Thymus (tissue), 11 donors: ENCODE results near the gene SLC25A5. TPM values are rescaled to one million over a fixed set of nuclear protein-coding genes. Genes with fewer than 3 reads are reported as not detected.
"Not testable (repeated sequence)": the region's sequence is repeated elsewhere in the genome, so short reads cannot be mapped to it uniquely, and the experiment has no call there.

Experiments
- DNase-seq, 9 donors: peaks; one replicate each; pipeline ENCODE4 v3.0.0-alpha.2; 2013; ENCODE audit warnings: low spot score in 9 of 9, low read depth in 6 of 9, missing footprints in 1 of 9
- H3K27ac ChIP-seq, 2 donors: one replicate each; pipeline ENCODE4 v1.5.1; 2013; ENCODE audit warnings: control low read depth in 1 of 2, low read depth in 1 of 2, low read length in 1 of 2, mild to moderate bottlenecking in 1 of 2, moderate library complexity in 1 of 2
- H3K27me3 ChIP-seq, 2 donors: one replicate each; pipeline ENCODE4 v1.5.1; 2013; ENCODE audit warnings: low read length in 1 of 2; ENCODE audit not compliant: control insufficient read depth in 2 of 2, insufficient read depth in 1 of 2
- H3K36me3 ChIP-seq, 2 donors: one replicate each; pipeline ENCODE4 v1.5.1; 2013; ENCODE audit warnings: low read length in 1 of 2, mild to moderate bottlenecking in 1 of 2, moderate library complexity in 1 of 2; ENCODE audit not compliant: control insufficient read depth in 2 of 2, insufficient read depth in 2 of 2
- H3K4me1 ChIP-seq, 2 donors: one replicate each; pipeline ENCODE4 v1.5.1; 2013; ENCODE audit warnings: low read length in 2 of 2; ENCODE audit not compliant: control insufficient read depth in 2 of 2, insufficient read depth in 2 of 2
- H3K4me3 ChIP-seq, 2 donors: one replicate each; pipeline ENCODE4 v1.5.1; 2013; ENCODE audit warnings: low read length in 2 of 2, control low read depth in 1 of 2, mild to moderate bottlenecking in 1 of 2
- H3K9me3 ChIP-seq, 2 donors: one replicate each; pipeline ENCODE4 v1.5.1; 2013; ENCODE audit warnings: low read length in 1 of 2, mild to moderate bottlenecking in 1 of 2; ENCODE audit not compliant: control insufficient read depth in 2 of 2, insufficient read depth in 1 of 2
- WGBS: extraction: QIAGEN DNeasy Blood & Tissue Kit; methylation state at CpG from one replicate; pipeline ENCODE4 v1.1.7; 2013; 5-methylcytosine and 5-hydroxymethylcytosine counted together
- polyA plus RNA-seq: library from polyadenylated mRNA; stranded (reverse); fragments of 200-250 nt; gene quantifications from one replicate; pipeline ENCODE4 v1.2.3, GENCODE V29; 2013
- total RNA-seq: library from RNA; stranded (reverse); fragments of 120-200 nt; gene quantifications from one replicate; pipeline ENCODE4 v1.2.4, GENCODE V29; 2013
- donor health status: healthy.

Gene SLC25A5
- total and polyA plus RNA-seq, 2 donors = 237 to 279 TPM

DNA sequence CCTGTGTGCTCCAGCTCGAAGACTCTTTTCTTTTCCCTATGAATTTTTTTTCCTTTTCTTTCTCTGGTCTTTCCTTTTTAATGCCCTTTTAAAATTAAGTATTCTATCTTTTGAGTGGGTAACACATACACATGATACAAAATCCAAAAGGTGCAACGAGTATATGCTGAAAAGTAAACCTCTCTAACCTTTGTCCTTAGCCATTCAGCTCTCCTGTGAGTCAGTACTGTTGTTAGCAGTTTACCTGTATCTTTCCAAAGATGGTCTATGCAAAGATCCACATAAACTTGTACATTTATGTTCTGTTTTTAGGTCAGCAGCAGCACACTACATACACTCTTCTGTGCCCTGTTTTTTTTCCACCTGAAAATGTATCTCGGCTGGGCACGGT is 40.5 kb upstream of the SLC25A5 start:
- peak overlapping the region in 1 of 2 donors; percentile 86 for H3K27ac ChIP-seq
- peaks cover 7 to 24% of the 10 kb centered on the region in 2 donors for H3K4me1 ChIP-seq
- no peaks in the 10 kb centered on the region for H3K9me3 ChIP-seq
- no peak overlapping the region for H3K4me3 ChIP-seq
- no peaks in the 10 kb centered on the region for H3K36me3 ChIP-seq
- no peaks in the 10 kb centered on the region for H3K27me3 ChIP-seq
- WGBS = 53% methylated on average over 4 of the region's 4 CpGs
- no peak for DNase-seq

DNA sequence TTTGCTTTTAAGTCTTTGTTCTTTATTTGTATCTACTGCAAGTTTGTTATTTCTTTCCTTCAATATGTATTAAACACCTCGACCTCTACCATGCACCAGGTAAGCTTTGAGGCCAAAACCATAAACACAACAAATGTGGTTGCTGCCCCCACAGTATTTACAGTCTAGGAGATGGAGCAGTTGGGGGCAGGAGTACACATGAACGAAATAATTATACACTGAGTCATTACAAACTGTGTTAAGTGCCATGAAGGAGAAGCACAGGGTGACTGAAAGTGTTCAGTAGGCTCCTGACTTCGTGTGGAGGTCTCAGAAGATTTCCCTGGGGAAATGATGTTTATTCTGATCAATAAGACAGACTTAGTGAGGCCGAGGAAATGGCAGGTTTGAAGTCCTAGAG is 38.8 kb upstream of the SLC25A5 start:
- no peaks in the 10 kb centered on the region for H3K36me3 ChIP-seq
- DNase-seq = no peak
- no peaks in the 10 kb centered on the region for H3K27me3 ChIP-seq
- peaks cover 7 to 24% of the 10 kb centered on the region in 2 donors for H3K4me1 ChIP-seq
- no peaks in the 10 kb centered on the region for H3K9me3 ChIP-seq
- no peak overlapping the region for H3K27ac ChIP-seq
- H3K4me3 ChIP-seq = no peak overlapping the region
- WGBS = 69% methylated on average over 4 of the region's 4 CpGs

DNA sequence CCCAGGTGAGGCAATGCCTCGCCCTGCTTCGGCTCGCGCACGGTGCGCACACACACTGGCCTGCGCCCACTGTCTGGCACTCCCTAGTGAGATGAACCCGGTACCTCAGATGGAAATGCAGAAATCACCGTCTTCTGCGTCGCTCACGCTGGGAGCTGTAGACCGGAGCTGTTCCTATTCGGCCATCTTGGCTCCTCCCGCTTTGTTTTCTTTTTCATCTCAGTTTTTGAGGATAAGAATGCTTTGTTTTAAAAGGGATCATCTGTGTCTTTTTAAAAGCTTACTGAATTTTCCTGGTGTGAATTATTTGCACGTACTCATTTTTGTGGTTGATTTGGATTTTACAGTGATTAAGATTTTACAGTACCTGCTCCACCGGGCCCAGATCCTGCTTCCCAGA is 26.9 kb upstream of the SLC25A5 start:
- not testable (repeated sequence) for H3K27ac ChIP-seq, H3K9me3 ChIP-seq, H3K27me3 ChIP-seq, H3K36me3 ChIP-seq, H3K4me3 ChIP-seq, DNase-seq, H3K4me1 ChIP-seq
- WGBS = 99% methylated on average over 9 of the region's 17 CpGs

DNA sequence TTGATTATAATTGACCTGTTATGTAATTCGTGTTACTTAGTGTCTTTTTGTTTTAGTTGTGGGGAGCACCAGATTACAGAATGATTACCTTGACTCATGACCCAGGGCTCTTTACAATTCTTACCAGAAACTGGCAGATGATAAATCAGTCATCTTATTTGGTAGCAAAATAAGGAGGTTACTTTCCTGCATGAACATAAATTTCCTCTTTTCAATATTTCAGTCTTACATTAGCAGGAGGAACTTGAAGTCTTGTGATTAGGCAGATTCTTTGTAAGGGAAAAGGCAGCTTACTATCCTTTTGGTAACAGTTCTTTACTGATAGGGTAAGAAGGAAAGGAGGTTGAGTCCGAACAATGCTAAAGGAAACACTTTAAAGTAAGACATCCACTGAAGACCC is 26.0 kb upstream of the SLC25A5 start:
- H3K9me3 ChIP-seq = no peaks in the 10 kb centered on the region
- no peak overlapping the region for H3K27ac ChIP-seq
- H3K27me3 ChIP-seq = no peaks in the 10 kb centered on the region
- H3K4me3 ChIP-seq = no peak overlapping the region
- WGBS = 44% methylated on average over 2 of the region's 2 CpGs
- no peaks in the 10 kb centered on the region for H3K36me3 ChIP-seq
- no peaks in the 10 kb centered on the region for H3K4me1 ChIP-seq
- no peak for DNase-seq

DNA sequence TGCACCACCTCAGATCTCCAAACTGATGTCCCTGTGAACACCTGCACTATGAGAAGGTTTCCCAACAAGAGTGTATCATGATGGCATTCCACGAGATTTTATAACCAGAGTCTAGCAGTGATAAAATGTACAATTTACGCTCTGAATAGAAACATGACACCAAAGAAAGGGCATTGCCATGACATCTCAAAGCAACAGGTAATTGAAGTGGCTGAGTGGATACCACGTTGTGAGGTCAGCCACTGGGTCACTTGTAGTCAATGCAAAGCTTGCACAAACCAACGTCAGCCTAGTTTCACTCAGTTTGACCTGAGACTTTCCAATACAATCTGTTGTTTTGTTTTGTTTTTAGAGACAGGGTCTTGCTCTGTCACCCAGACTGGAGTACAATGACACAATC is 15.0 kb upstream of the SLC25A5 start:
- WGBS = 88% methylated on average over 4 of the region's 4 CpGs
- no peak for DNase-seq
- no peak overlapping the region for H3K4me3 ChIP-seq

DNA sequence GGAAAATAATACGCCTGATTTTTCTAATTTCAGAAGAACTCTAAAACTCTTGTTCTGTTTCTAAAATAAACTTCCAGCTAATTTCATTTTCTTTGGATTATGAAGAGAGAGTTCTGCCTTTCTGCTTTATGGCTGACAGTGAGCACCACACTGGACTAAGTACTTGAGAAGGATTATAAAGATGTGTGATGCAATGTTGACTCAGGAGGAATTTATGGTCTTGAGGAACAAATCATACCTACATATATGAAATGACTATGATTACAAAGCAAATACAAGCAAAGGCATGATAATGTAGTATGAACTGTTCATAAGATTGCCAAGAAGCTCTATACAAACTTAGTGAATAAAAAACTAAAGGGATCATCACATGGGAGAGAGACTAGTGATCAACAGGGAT is 13.0 kb upstream of the SLC25A5 start:
- H3K9me3 ChIP-seq = no peaks in the 10 kb centered on the region
- DNase-seq = no peak
- H3K27me3 ChIP-seq = no peaks in the 10 kb centered on the region
- H3K4me1 ChIP-seq = no peaks in the 10 kb centered on the region
- no peak overlapping the region for H3K27ac ChIP-seq
- no peak overlapping the region for H3K4me3 ChIP-seq
- no peaks in the 10 kb centered on the region for H3K36me3 ChIP-seq
- WGBS = 98% methylated on average over 1 of the region's 1 CpG

More for the DNA sequence above, 15.0 kb upstream of the SLC25A5 start:
- Histone ChIP-seq H3K27me3 (no peaks in the 10 kb centered on the region), H3K36me3 (no peaks in the 10 kb centered on the region), H3K9me3 (no peaks in the 10 kb centered on the region), H3K27ac (no peak overlapping the region), H3K4me1 (no peaks in the 10 kb centered on the region)

DNA sequence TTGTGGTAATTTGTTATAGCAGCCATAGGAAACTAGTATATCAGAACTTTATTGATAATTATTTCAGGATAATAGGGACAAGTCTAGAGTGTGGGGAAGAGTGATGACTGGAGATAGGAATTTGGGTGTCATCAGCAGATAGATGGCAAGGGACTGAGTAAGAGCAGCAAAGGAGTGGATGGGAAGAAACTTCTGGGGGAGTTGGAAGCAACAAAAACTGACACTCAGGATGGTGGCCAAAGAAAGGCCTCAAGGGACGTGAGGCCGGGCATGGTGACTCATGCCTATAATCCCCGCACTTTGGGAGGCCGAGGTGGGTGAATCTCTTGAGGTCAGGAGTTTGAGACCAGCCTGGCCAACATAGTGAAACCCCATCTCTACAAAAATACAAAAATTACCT is 9.1 kb upstream of the SLC25A5 start:
- DNase-seq = no peak
- WGBS = 98% methylated on average over 4 of the region's 4 CpGs
- Histone ChIP-seq H3K36me3 (no peaks in the 10 kb centered on the region), H3K27ac (no peak overlapping the region), H3K9me3 (no peaks in the 10 kb centered on the region), H3K4me3 (no peak overlapping the region), H3K4me1 (no peaks in the 10 kb centered on the region), H3K27me3 (no peaks in the 10 kb centered on the region)

DNA sequence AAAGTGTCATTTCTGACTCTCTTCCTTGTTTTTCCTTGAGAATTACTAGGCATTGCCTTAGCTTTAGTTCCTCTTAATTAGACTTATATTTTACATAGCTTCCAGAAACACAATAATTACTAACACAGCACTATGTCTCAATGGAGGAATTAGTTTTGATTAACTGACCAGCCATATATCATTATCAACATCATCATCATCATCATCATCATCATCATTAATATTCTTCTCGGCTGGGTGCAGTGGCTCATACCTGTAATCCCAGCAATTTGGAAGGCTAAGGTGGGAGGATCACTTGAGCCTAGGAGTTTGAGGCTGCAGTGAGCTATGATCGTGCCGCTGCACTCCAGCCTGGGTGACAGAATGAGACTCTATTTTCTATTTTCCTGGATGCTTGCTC is 2.7 kb upstream of the SLC25A5 start:
- Histone ChIP-seq H3K9me3 (no peaks in the 10 kb centered on the region), H3K36me3 (peaks cover 6 to 12% of the 10 kb centered on the region in 2 donors), H3K4me1 (peaks cover 0 to 6% of the 10 kb centered on the region in 2 donors), H3K27me3 (no peaks in the 10 kb centered on the region), H3K27ac (no peak overlapping the region), H3K4me3 (no peak overlapping the region)
- WGBS = 100% methylated on average over 3 of the region's 3 CpGs
- DNase-seq = no peak

DNA sequence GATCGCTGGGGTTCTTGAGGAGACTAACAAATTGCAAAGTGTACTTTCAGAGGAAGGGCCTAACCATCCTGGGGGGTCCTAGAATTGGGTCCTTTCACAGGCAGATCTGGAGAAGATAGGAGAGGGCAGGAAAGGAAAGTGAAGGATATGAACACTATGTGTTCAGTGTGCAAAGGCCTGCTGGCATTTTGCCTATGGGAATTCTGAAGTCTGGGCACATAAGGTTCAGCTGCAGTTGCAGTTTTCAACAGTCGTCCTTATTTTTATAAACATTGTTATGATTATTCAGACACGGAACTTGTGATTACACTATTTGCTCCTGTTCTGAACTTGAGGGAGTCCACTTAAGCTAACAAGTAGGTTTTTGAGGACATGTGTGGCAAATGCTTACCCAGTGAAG is 1.3 kb upstream of the SLC25A5 start:
- Histone ChIP-seq H3K36me3 (peaks cover 13 to 19% of the 10 kb centered on the region in 2 donors), H3K9me3 (no peaks in the 10 kb centered on the region), H3K27me3 (no peaks in the 10 kb centered on the region), H3K27ac (no peak overlapping the region), H3K4me3 (no peak overlapping the region), H3K4me1 (peaks cover 0 to 6% of the 10 kb centered on the region in 2 donors)
- whole genome bisulfite sequencing = 100% methylated on average over 3 of the region's 3 CpGs
- DNase-seq = no peak

DNA sequence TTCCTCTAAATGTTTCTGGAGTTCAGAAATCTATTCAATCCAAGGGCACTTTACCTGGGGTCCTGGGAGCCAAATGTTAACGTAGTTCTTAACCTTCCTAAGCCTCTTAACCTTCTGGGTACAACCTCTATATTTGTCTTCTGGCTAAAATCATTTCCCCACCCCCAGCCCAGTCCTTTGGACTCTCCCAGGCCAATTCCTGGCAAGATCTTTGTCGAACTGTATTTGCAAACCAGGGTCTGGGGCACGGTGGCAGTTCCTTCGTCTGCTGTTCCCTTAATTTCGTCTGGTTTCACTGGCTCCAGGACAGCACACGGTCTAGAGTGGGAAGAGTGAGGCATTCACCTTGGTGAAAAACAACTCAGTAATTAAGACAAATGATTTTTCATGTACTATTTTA is 811 bp upstream of the SLC25A5 start:
- DNase-seq = no peak
- H3K4me1 ChIP-seq = peaks cover 0 to 6% of the 10 kb centered on the region in 2 donors
- no peak overlapping the region for H3K27ac ChIP-seq
- WGBS = 95% methylated on average over 6 of the region's 6 CpGs
- H3K27me3 ChIP-seq = no peaks in the 10 kb centered on the region
- no peaks in the 10 kb centered on the region for H3K9me3 ChIP-seq
- H3K36me3 ChIP-seq = peaks cover 13 to 20% of the 10 kb centered on the region in 2 donors
- no peak overlapping the region for H3K4me3 ChIP-seq
